ENCODE measurements around the gene CPB1.

Gene CPB1

GRCh38 chr3:148901987-148902791 lies 74.6 kb downstream of the CPB1 start:
- Histone ChIP-seq H3K27ac (no peak overlapping the region), H3K4me1 (no peaks in the 10 kb centered on the region), H3K9ac (no peak overlapping the region), H3K36me3 (ENCODE audit: control insufficient read depth, insufficient read depth, low read length) (no peaks in the 10 kb centered on the region), H3K4me2 (ENCODE audit: low read length) (no peak overlapping the region), H2AFZ (no peak overlapping the region), H3K27me3 (ENCODE audit: control insufficient read depth, insufficient read depth, low read length) (no peaks in the 10 kb centered on the region), H3K9me3 (ENCODE audit: control insufficient read depth, low read length) (no peaks in the 10 kb centered on the region), H3K4me3 (ENCODE audit: low read depth, low read length) (no peak overlapping the region), H3K79me2 (no peaks in the 10 kb centered on the region)
- TF ChIP-seq, protein P1, sequence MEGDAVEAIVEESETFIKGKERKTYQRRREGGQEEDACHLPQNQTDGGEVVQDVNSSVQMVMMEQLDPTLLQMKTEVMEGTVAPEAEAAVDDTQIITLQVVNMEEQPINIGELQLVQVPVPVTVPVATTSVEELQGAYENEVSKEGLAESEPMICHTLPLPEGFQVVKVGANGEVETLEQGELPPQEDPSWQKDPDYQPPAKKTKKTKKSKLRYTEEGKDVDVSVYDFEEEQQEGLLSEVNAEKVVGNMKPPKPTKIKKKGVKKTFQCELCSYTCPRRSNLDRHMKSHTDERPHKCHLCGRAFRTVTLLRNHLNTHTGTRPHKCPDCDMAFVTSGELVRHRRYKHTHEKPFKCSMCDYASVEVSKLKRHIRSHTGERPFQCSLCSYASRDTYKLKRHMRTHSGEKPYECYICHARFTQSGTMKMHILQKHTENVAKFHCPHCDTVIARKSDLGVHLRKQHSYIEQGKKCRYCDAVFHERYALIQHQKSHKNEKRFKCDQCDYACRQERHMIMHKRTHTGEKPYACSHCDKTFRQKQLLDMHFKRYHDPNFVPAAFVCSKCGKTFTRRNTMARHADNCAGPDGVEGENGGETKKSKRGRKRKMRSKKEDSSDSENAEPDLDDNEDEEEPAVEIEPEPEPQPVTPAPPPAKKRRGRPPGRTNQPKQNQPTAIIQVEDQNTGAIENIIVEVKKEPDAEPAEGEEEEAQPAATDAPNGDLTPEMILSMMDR (IDR thresholded peaks at IDR 0.05), result no peak

DNA sequence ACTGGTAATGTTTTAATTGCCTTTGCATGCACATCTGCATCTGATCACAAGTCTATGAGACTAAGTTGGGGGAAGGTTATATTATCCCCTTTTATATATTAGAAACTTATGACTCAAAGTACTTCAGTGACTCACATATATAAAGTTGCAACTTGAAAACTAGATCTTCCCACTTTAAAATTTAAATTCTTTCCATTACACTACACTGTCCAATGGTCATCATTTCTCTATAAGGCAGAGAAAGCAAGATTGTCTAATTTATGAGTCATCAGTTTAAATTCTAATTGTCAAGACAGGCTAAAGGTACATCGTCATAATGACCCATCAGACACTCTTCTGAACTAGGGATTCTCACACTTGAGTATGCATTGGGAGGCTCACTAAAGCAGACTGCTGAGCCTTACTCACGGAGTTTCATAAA lies 75.4 kb downstream of the CPB1 start:
- Histone ChIP-seq H2AFZ (no peak overlapping the region), H3K36me3 (ENCODE audit: control insufficient read depth, insufficient read depth, low read length) (no peaks in the 10 kb centered on the region), H3K4me3 (ENCODE audit: low read depth, low read length) (no peak overlapping the region), H3K27ac (no peak overlapping the region), H3K4me1 (no peaks in the 10 kb centered on the region), H3K9me3 (ENCODE audit: control insufficient read depth, low read length) (no peaks in the 10 kb centered on the region), H3K27me3 (ENCODE audit: control insufficient read depth, insufficient read depth, low read length) (no peaks in the 10 kb centered on the region), H3K4me2 (ENCODE audit: low read length) (no peak overlapping the region), H3K79me2 (no peaks in the 10 kb centered on the region), H3K9ac (no peak overlapping the region)
- TF ChIP-seq, protein P1 (IDR thresholded peaks at IDR 0.05), result no peak

GRCh38 chr3:148903941-148904340 lies 76.3 kb downstream of the CPB1 start:
- Histone ChIP-seq H2AFZ (no peak overlapping the region), H3K4me2 (ENCODE audit: low read length) (no peak overlapping the region), H3K9ac (no peak overlapping the region), H3K4me3 (ENCODE audit: low read depth, low read length) (no peak overlapping the region), H3K36me3 (ENCODE audit: control insufficient read depth, insufficient read depth, low read length) (no peaks in the 10 kb centered on the region), H3K27ac (no peak overlapping the region), H3K79me2 (no peaks in the 10 kb centered on the region), H3K9me3 (ENCODE audit: control insufficient read depth, low read length) (no peaks in the 10 kb centered on the region), H3K4me1 (no peaks in the 10 kb centered on the region), H3K27me3 (ENCODE audit: control insufficient read depth, insufficient read depth, low read length) (no peaks in the 10 kb centered on the region)
- TF ChIP-seq, protein P1 (IDR thresholded peaks at IDR 0.05), result no peak

GRCh38 chr3:148906667-148907066 lies 79.1 kb downstream of the CPB1 start:
- no peaks in the 10 kb centered on the region for H3K27me3 ChIP-seq (ENCODE audit: control insufficient read depth, insufficient read depth, low read length)
- H3K9me3 ChIP-seq (ENCODE audit: control insufficient read depth, low read length), result no peaks in the 10 kb centered on the region
- TF ChIP-seq, protein P1 (IDR thresholded peaks at IDR 0.05), result no peak
- H3K4me3 ChIP-seq (ENCODE audit: low read depth, low read length), result no peak overlapping the region
- H3K9ac ChIP-seq, result no peak overlapping the region
- no peaks in the 10 kb centered on the region for H3K36me3 ChIP-seq (ENCODE audit: control insufficient read depth, insufficient read depth, low read length)
- H3K27ac ChIP-seq, result no peak overlapping the region
- H3K4me2 ChIP-seq (ENCODE audit: low read length), result no peak overlapping the region
- no peaks in the 10 kb centered on the region for H3K4me1 ChIP-seq
- no peak overlapping the region for H2AFZ ChIP-seq
- no peaks in the 10 kb centered on the region for H3K79me2 ChIP-seq

Measured in parathyroid adenoma (tissue), 2 donors.